Esophagus muscularis mucosa (tissue), 4 donors: ENCODE results near the gene TAOK2. TPM values are rescaled to one million over a fixed set of nuclear protein-coding genes. Genes with fewer than 3 reads are reported as not detected.

Source experiments
- DNase-seq: peaks from one replicate; pipeline ENCODE4 v3.0.0-alpha.2; 2017; ENCODE audit errors: extremely low spot score
- H3K27ac ChIP-seq, 4 donors: fragments of 200-600 bp; sonication (generic); replicated peaks in 1 of 4; 1 replicate in 3 of 4; 2 replicates in 1 of 4; pipeline ENCODE4 v1.5.1; 2016 to 2019; ENCODE audit warnings: mild to moderate bottlenecking in 1 of 4
- H3K27me3 ChIP-seq, 4 donors: fragments of 200-600 bp; sonication (generic); one replicate each; pipeline versions ENCODE4 v1.5.1 to v1.6.0; 2016 to 2019
- H3K36me3 ChIP-seq, 4 donors: fragments of 200-600 bp; sonication (generic); one replicate each; pipeline ENCODE4 v1.5.1; 2016 to 2019
- H3K4me1 ChIP-seq, 4 donors: fragments of 200-600 bp; sonication (generic); one replicate each; pipeline ENCODE4 v1.5.1; 2016 to 2019
- H3K4me3 ChIP-seq, 4 donors: fragments of 200-600 bp; sonication (generic); 1 replicate in 2 of 4; 2 replicates in 2 of 4; pipeline ENCODE4 v1.5.1; 2016 to 2019; ENCODE audit warnings: mild to moderate bottlenecking in 4 of 4, moderate library complexity in 1 of 4
- H3K9me3 ChIP-seq, 4 donors: fragments of 200-600 bp; sonication (generic); 1 replicate in 3 of 4; 2 replicates in 1 of 4; pipeline ENCODE4 v1.5.1; 2016 to 2019
- POLR2A ChIP-seq: fragments of 450-650 bp; IDR thresholded peaks from one replicate; pipeline ENCODE4 v1.6.1; 2017; ENCODE audit warnings: antibody characterized with exemption, moderate library complexity, mild to moderate bottlenecking, low read depth
- WGBS: methylation state at CpG from one replicate; pipeline ENCODE4 v1.1.5; 2018; 5-methylcytosine and 5-hydroxymethylcytosine counted together
- intact Hi-C: fragments of 100-400 bp; cut with DNase I; formaldehyde crosslinking; loops from one replicate; pipeline ENCODE4 v1.15.1; 2023
- total RNA-seq, 4 donors: library from RNA; depleted of rRNA; stranded (reverse); fragments of >200 nt; gene quantifications; one replicate each; pipeline versions ENCODE4 v1.1.0 to v1.2.1, GENCODE V29; 2016
- TF ChIP-seq, protein P1 (sequence below), 3 experiments: fragments of 200-600 bp in 2 of 3; fragments of 450-650 bp in 1 of 3; sonication (generic) in 2 of 3; IDR thresholded peaks; one replicate each; pipeline ENCODE4 v1.5.1; 2017 to 2019; ENCODE audit warnings: antibody characterized with exemption in 3 of 3, mild to moderate bottlenecking in 2 of 3, moderate library complexity in 1 of 3

The TAOK2 gene
- total RNA-seq, 4 donors from 2014 or later: 40.9 to 63.6 (median 51.4) TPM

DNA sequence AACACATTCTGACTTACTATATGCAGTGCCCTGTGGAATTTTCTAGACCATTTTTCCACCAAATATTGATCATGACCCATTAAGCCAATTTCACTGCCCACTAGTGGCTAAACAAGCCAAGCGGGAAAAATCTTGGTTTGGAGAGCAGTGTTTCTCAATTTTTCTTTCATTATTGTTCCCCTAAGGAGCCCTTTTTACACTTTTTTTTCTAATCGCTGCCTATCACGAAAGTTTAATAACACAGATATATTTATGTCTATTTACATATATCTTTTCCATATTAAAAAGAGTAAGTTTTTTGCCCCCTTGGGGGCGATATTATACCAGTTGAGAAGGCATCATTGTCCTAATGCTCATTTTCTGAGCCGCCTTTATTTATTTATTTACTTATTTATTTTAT is 68.2 kb downstream of the TAOK2 start:
- Histone ChIP-seq H3K9me3 (no peaks in the 10 kb centered on the region), H3K4me3 (no peak overlapping the region), H3K27ac (no peak overlapping the region), H3K27me3 (peaks cover 0 to 21% (median 0%) of the 10 kb centered on the region in 4 donors), H3K4me1 (no peaks in the 10 kb centered on the region), H3K36me3 (no peaks in the 10 kb centered on the region)
- 24% methylated on average over 5 of the region's 5 CpGs for WGBS
- no peak for DNase-seq
- no peak for TF ChIP-seq POLR2A
- TF ChIP-seq, protein P1, sequence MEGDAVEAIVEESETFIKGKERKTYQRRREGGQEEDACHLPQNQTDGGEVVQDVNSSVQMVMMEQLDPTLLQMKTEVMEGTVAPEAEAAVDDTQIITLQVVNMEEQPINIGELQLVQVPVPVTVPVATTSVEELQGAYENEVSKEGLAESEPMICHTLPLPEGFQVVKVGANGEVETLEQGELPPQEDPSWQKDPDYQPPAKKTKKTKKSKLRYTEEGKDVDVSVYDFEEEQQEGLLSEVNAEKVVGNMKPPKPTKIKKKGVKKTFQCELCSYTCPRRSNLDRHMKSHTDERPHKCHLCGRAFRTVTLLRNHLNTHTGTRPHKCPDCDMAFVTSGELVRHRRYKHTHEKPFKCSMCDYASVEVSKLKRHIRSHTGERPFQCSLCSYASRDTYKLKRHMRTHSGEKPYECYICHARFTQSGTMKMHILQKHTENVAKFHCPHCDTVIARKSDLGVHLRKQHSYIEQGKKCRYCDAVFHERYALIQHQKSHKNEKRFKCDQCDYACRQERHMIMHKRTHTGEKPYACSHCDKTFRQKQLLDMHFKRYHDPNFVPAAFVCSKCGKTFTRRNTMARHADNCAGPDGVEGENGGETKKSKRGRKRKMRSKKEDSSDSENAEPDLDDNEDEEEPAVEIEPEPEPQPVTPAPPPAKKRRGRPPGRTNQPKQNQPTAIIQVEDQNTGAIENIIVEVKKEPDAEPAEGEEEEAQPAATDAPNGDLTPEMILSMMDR (IDR thresholded peaks at IDR 0.05): peak; percentile 41 to 48 (median 42)
- intact Hi-C loops: no loop called here

Other genes starting within 250 kb of the TAOK2 start
- 1 to 10 TPM; 1.3 to 2.5 (median 1.8) TPM for gene C16orf54, start 227.9 kb upstream of the TAOK2 start, total RNA-seq
- gene ZG16, start 195.6 kb upstream of the TAOK2 start, total RNA-seq: under 1 TPM in 1 of 4 donors, not detected in 3; 0.23 TPM
- gene KIF22, start 183.1 kb upstream of the TAOK2 start, total RNA-seq: 10 to 100 TPM; 10.8 to 12.3 (median 11.8) TPM
- 100 to 1,000 TPM; 120 to 284 (median 158) TPM for gene MAZ, start 167.3 kb upstream of the TAOK2 start, total RNA-seq
- gene PRRT2, start 161.7 kb upstream of the TAOK2 start, total RNA-seq: 10 to 100 TPM in 1 of 4 donors, 1 to 10 TPM in 3; 3.6 to 11.2 (median 6.7) TPM
- 10 to 100 TPM; 20.9 to 26.9 (median 26.5) TPM for gene PAGR1, start 157.7 kb upstream of the TAOK2 start, total RNA-seq
- 100 to 1,000 TPM; 101 to 156 (median 123) TPM for gene MVP, start 153.4 kb upstream of the TAOK2 start, total RNA-seq
- gene CDIPT, start 110.6 kb upstream of the TAOK2 start, total RNA-seq: 100 to 1,000 TPM; 105 to 178 (median 141) TPM
- 1 to 10 TPM in 2 of 4 donors, under 1 TPM in 2; 0.84 to 7.9 (median 1.0) TPM for gene SEZ6L2, start 74.3 kb upstream of the TAOK2 start, total RNA-seq
- gene ASPHD1, start 73.4 kb upstream of the TAOK2 start, total RNA-seq: under 1 TPM in 1 of 4 donors, not detected in 3; 0.33 TPM
- gene KCTD13, start 47.6 kb upstream of the TAOK2 start, total RNA-seq: 10 to 100 TPM; 14.4 to 25.7 (median 18.8) TPM
- 100 to 1,000 TPM in 3 of 4 donors, 10 to 100 TPM in 1; 96.8 to 114 (median 105) TPM for gene TMEM219, start 11.8 kb upstream of the TAOK2 start, total RNA-seq
- 10 to 100 TPM; 20.8 to 39.4 (median 22.1) TPM for gene HIRIP3, start 21.7 kb downstream of the TAOK2 start, total RNA-seq
- gene INO80E, start 22.4 kb downstream of the TAOK2 start, total RNA-seq: 10 to 100 TPM; 38.2 to 58.1 (median 43.5) TPM
- under 1 TPM in 2 of 4 donors, not detected in 2; 0.50 to 0.83 TPM for gene DOC2A, start 37.2 kb downstream of the TAOK2 start, total RNA-seq
- gene C16orf92, start 49.3 kb downstream of the TAOK2 start, total RNA-seq: not detected
- gene TLCD3B, start 57.4 kb downstream of the TAOK2 start, total RNA-seq: under 1 TPM in 1 of 4 donors, not detected in 3; 0.23 TPM
- 1,000 to 10,000 TPM; 1,300 to 1,765 (median 1,454) TPM for gene ALDOA, start 91.9 kb downstream of the TAOK2 start, total RNA-seq
- gene PPP4C, start 102.1 kb downstream of the TAOK2 start, total RNA-seq: 10 to 100 TPM; 43.6 to 61.3 (median 51.5) TPM
- 1 to 10 TPM in 1 of 4 donors, under 1 TPM in 3; 0.42 to 1.3 (median 0.67) TPM for gene TBX6, start 118.1 kb downstream of the TAOK2 start, total RNA-seq
- 100 to 1,000 TPM in 3 of 4 donors, 10 to 100 TPM in 1; 72.7 to 222 (median 154) TPM for gene YPEL3, start 122.3 kb downstream of the TAOK2 start, total RNA-seq
- 1 to 10 TPM in 3 of 4 donors, under 1 TPM in 1; 0.66 to 3.7 (median 2.2) TPM for gene GDPD3, start 139.7 kb downstream of the TAOK2 start, total RNA-seq
- gene MAPK3, start 149.4 kb downstream of the TAOK2 start, total RNA-seq: 10 to 100 TPM; 40.4 to 70.8 (median 56.9) TPM
- gene CORO1A, start 209.7 kb downstream of the TAOK2 start, total RNA-seq: 10 to 100 TPM; 11.0 to 33.5 (median 23.1) TPM
- 100 to 1,000 TPM in 2 of 4 donors, 10 to 100 TPM in 2; 43.4 to 205 (median 116) TPM for gene BOLA2B, start 219.8 kb downstream of the TAOK2 start, total RNA-seq
- 10 to 100 TPM; 12.9 to 27.1 (median 23.1) TPM for gene SLX1A, start 220.0 kb downstream of the TAOK2 start, total RNA-seq
- 10 to 100 TPM in 3 of 4 donors, 1 to 10 TPM in 1; 2.5 to 23.7 (median 15.0) TPM for gene SULT1A3, start 225.4 kb downstream of the TAOK2 start, total RNA-seq